GM23338 (cell line): Measurements from ENCODE around the gene CTU2. TPM values are rescaled to one million over a fixed set of nuclear protein-coding genes. Genes with fewer than 3 reads are reported as not detected.

Experiments
- ATAC-seq: fragments of 200-7000 bp; cut with Tn5 transposase; 3 replicates; pipeline ENCODE4 v1.9.1; 2020
- DNase-seq: peaks from one replicate; pipeline ENCODE4 v3.0.0-alpha.2; 2015; ENCODE audit warnings: low spot score
- H2AFZ ChIP-seq: fragments of 200-600 bp; sonication (generic); 2 replicates; pipeline ENCODE4 v1.8.0; 2016; ENCODE audit warnings: antibody characterized with exemption, mild to moderate bottlenecking, moderate library complexity
- H3F3A ChIP-seq: fragments of 200-600 bp; sonication (generic); replicated peaks from 2 replicates; pipeline ENCODE4 v1.8.0; 2017; ENCODE audit warnings: antibody characterized with exemption, mixed run types, low read depth
- H3K27ac ChIP-seq: fragments of 200-600 bp; sonication (generic); 2 replicates; pipeline ENCODE4 v1.6.1; 2016; ENCODE audit warnings: low read depth
- H3K27me3 ChIP-seq: fragments of 200-600 bp; sonication (generic); 2 replicates; pipeline ENCODE4 v1.8.0; 2016; ENCODE audit warnings: mild to moderate bottlenecking, mixed run types, moderate library complexity; ENCODE audit not compliant: insufficient read depth
- H3K36me3 ChIP-seq: fragments of 200-600 bp; sonication (generic); 2 replicates; pipeline ENCODE4 v1.8.0; 2016; ENCODE audit warnings: mild to moderate bottlenecking; ENCODE audit not compliant: insufficient read depth
- H3K4me1 ChIP-seq: fragments of 200-600 bp; sonication (generic); 2 replicates; pipeline ENCODE4 v1.8.0; 2016; ENCODE audit warnings: mild to moderate bottlenecking, moderate library complexity; ENCODE audit not compliant: insufficient read depth
- H3K4me2 ChIP-seq: fragments of 200-600 bp; sonication (generic); 2 replicates; pipeline ENCODE4 v1.7.1; 2017; ENCODE audit warnings: mixed run types
- H3K4me3 ChIP-seq: fragments of 200-600 bp; sonication (generic); 2 replicates; pipeline ENCODE4 v1.6.1; 2016; ENCODE audit warnings: mixed run types
- H3K79me2 ChIP-seq: fragments of 200-600 bp; sonication (generic); replicated peaks from 2 replicates; pipeline ENCODE4 v1.8.0; 2017; ENCODE audit warnings: mild to moderate bottlenecking; ENCODE audit not compliant: insufficient read depth
- H3K9me2 ChIP-seq: fragments of 200-600 bp; sonication (generic); 2 replicates; pipeline ENCODE4 v1.8.0; 2017; ENCODE audit not compliant: insufficient read depth
- H4K20me1 ChIP-seq: fragments of 200-600 bp; sonication (generic); replicated peaks from 2 replicates; pipeline ENCODE4 v1.8.0; 2017; ENCODE audit warnings: mild to moderate bottlenecking; ENCODE audit not compliant: insufficient read depth
- H3K27ac Mint-ChIP-seq: 2 replicates; pipeline ENCODE4 v1.8.0; 2020; ENCODE audit warnings: inconsistent platforms, mild to moderate bottlenecking, moderate library complexity, mixed read lengths
- H3K27me3 Mint-ChIP-seq: 3 replicates; pipeline ENCODE4 v1.8.0; 2022; ENCODE audit warnings: low read depth, mild to moderate bottlenecking, moderate library complexity, mixed read lengths, inconsistent platforms; ENCODE audit not compliant: insufficient read depth, poor library complexity
- H3K36me3 Mint-ChIP-seq: 3 replicates; pipeline ENCODE4 v1.8.0; 2021; ENCODE audit warnings: low read depth, mild to moderate bottlenecking, inconsistent platforms, moderate library complexity, mixed read lengths
- H3K4me1 Mint-ChIP-seq: 3 replicates; pipeline ENCODE4 v1.8.0; 2020; ENCODE audit warnings: mild to moderate bottlenecking, inconsistent platforms, mixed read lengths
- H3K4me3 Mint-ChIP-seq: 3 replicates; pipeline ENCODE4 v1.8.0; 2021; ENCODE audit warnings: moderate library complexity, mild to moderate bottlenecking, inconsistent platforms, mixed read lengths
- H3K9me3 Mint-ChIP-seq: 3 replicates; pipeline ENCODE4 v1.8.0; 2020; ENCODE audit warnings: moderate library complexity, mild to moderate bottlenecking, inconsistent platforms, mixed read lengths
- CREB1 ChIP-seq: fragments of 250-450 bp; sonication (Bioruptor Pico); IDR thresholded peaks from 2 replicates; pipeline ENCODE4 v1.5.0; 2020; ENCODE audit warnings: low read depth, mild to moderate bottlenecking, moderate library complexity
- CTCF ChIP-seq, 2 experiments: fragments of 200-600 bp in 1 of 2; sonication (generic) in 1 of 2; conservative IDR thresholded peaks; 2 replicates each; pipeline versions ENCODE4 v1.5.1 to v1.6.1; 2016 to 2017; ENCODE audit warnings: antibody characterized with exemption in 2 of 2, low read depth in 2 of 2, mild to moderate bottlenecking in 2 of 2, moderate library complexity in 1 of 2
- ETS1 ChIP-seq: IDR thresholded peaks from 2 replicates; pipeline ENCODE4 v1.6.1; 2016; ENCODE audit warnings: antibody characterized with exemption
- EZH2 ChIP-seq: fragments of 200-600 bp; sonication (generic); IDR thresholded peaks from one replicate; pipeline ENCODE4 v1.8.0; 2017; ENCODE audit warnings: antibody characterized with exemption, mild to moderate bottlenecking, low read depth; ENCODE audit not compliant: unreplicated experiment
- EZH2phosphoT487 ChIP-seq: fragments of 200-600 bp; sonication (generic); IDR thresholded peaks from one replicate; pipeline ENCODE4 v1.8.1; 2018; ENCODE audit warnings: antibody characterized with exemption; ENCODE audit not compliant: unreplicated experiment
- NANOG ChIP-seq: IDR thresholded peaks from 2 replicates; pipeline ENCODE4 v1.6.1; 2016; ENCODE audit warnings: antibody characterized with exemption, borderline replicate concordance
- REST ChIP-seq: IDR thresholded peaks from one replicate; pipeline ENCODE4 v1.6.1; 2018; ENCODE audit warnings: antibody characterized with exemption; ENCODE audit not compliant: unreplicated experiment
- STAT1 ChIP-seq: IDR thresholded peaks from one replicate; pipeline ENCODE4 v1.6.1; 2016; ENCODE audit warnings: antibody characterized with exemption; ENCODE audit not compliant: unreplicated experiment
- ZNF331 ChIP-seq: fragments of 250-450 bp; sonication (Bioruptor Pico); IDR thresholded peaks from 2 replicates; pipeline ENCODE4 v1.5.0; 2020; ENCODE audit warnings: low read depth, mild to moderate bottlenecking, moderate library complexity
- polyA plus RNA-seq: library from polyadenylated mRNA; unstranded; fragments of >200 nt; fragmentation: Nextera tagmentation; extraction: Ambion mirVana; gene quantifications from 2 replicates; pipeline ENCODE4 v1.2.1, GENCODE V29; 2016
- total RNA-seq: library from RNA; depleted of rRNA; stranded (reverse); fragments of >200 nt; shearing (Covaris generic); gene quantifications from 2 replicates; pipeline ENCODE4 v1.2.3, GENCODE V29; 2014

Gene CTU2
- total and polyA plus RNA-seq, 2 experiments from 2014 or later = 22.3 to 25.7 TPM

GRCh38 chr16:88691924-88692560 lies 14.3 kb upstream of the CTU2 start (continued):
- TF ChIP-seq REST (no peak), NANOG (no peak), CTCF (conservative IDR thresholded peaks at IDR 0.05; ENCODE audit: low read depth in 2 of 2) (no peak)

GRCh38 chr16:88692861-88693260 lies 13.4 kb upstream of the CTU2 start:
- Histone ChIP-seq H3K27ac (no peak overlapping the region), H3K4me2 (no peak overlapping the region), H3F3A (no peaks in the 10 kb centered on the region), H3K36me3 (no peaks in the 10 kb centered on the region), H3K79me2 (no peaks in the 10 kb centered on the region), H3K4me1 (no peaks in the 10 kb centered on the region), H3K9me2 (no peaks in the 10 kb centered on the region), H3K27me3 (no peaks in the 10 kb centered on the region), H4K20me1 (no peaks in the 10 kb centered on the region), H2AFZ (no peak overlapping the region), H3K4me3 (no peak overlapping the region)
- no peaks in the 10 kb centered on the region for H3K36me3 Mint-ChIP-seq
- peaks cover 9% of the 10 kb centered on the region for H3K4me1 Mint-ChIP-seq
- H3K9me3 Mint-ChIP-seq = no peaks in the 10 kb centered on the region
- DNase-seq = no peak
- H3K27ac Mint-ChIP-seq = no peak overlapping the region
- H3K27me3 Mint-ChIP-seq = peaks cover 13% of the 10 kb centered on the region
- no peak for ATAC-seq
- no peak overlapping the region for H3K4me3 Mint-ChIP-seq
- no peak for TF ChIP-seq STAT1
- no peak for TF ChIP-seq ETS1
- no peak for TF ChIP-seq NANOG
- no peak for TF ChIP-seq CREB1 (CRISPR knock-in tag)
- no peak for TF ChIP-seq EZH2
- no peak for TF ChIP-seq ZNF331 (CRISPR knock-in tag)
- no peak for TF ChIP-seq REST
- no peak for TF ChIP-seq EZH2phosphoT487
